OCI-LY7 (cell line): ENCODE results near the gene CDK6.

Experiments used
- EZH2phosphoT487 ChIP-seq: fragments of 200-600 bp; sonication (generic); IDR thresholded peaks from 2 replicates; pipeline ENCODE4 v1.6.1; 2018; ENCODE audit warnings: low read depth, borderline replicate concordance, mild to moderate bottlenecking, mixed run types, antibody characterized with exemption, low read length, moderate library complexity, mixed read lengths
- TF ChIP-seq, protein P1 (sequence below): fragments of 200-600 bp; sonication (generic); conservative IDR thresholded peaks from 2 replicates; pipeline ENCODE4 v1.5.1; 2014; ENCODE audit warnings: mild to moderate bottlenecking, antibody characterized with exemption, low read length, moderate library complexity, mixed read lengths

DNA sequence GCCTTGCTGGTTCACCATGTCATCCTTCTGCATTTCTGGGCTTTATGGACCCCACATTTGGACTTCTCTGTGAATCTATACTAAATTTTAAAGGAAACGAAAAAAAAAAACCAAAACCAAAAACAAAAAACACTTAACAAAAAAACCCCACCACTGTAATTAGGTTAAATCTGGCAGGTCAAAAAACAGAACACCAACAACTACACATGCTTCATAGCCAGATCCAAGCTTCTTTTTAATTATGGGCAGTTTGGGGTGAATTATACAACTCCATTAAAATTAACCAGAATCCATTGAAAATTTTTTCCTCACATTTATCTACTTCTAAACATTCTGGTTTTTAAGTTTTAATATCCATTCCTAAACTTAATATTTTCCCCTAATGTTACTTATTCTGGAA lies 58.4 kb downstream of the CDK6 start:
- TF ChIP-seq, protein P1, sequence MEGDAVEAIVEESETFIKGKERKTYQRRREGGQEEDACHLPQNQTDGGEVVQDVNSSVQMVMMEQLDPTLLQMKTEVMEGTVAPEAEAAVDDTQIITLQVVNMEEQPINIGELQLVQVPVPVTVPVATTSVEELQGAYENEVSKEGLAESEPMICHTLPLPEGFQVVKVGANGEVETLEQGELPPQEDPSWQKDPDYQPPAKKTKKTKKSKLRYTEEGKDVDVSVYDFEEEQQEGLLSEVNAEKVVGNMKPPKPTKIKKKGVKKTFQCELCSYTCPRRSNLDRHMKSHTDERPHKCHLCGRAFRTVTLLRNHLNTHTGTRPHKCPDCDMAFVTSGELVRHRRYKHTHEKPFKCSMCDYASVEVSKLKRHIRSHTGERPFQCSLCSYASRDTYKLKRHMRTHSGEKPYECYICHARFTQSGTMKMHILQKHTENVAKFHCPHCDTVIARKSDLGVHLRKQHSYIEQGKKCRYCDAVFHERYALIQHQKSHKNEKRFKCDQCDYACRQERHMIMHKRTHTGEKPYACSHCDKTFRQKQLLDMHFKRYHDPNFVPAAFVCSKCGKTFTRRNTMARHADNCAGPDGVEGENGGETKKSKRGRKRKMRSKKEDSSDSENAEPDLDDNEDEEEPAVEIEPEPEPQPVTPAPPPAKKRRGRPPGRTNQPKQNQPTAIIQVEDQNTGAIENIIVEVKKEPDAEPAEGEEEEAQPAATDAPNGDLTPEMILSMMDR: no peak
- no peak for TF ChIP-seq EZH2phosphoT487
